HS-27A (cell line): ENCODE measurements around the gene MTMR12.
"Not testable (repeated sequence)": the region's sequence is repeated elsewhere in the genome, so short reads cannot be mapped to it uniquely, and the experiment has no call there.

Experiments
- DNase-seq: peaks from one replicate; pipeline ENCODE4 v3.0.0-alpha.2; 2012; ENCODE audit warnings: low read depth, missing footprints

Gene MTMR12

GRCh38 chr5:32297181-32298058 lies 15.3 kb downstream of the MTMR12 start:
- DNase-seq: no peak

- not testable (repeated sequence) for DNase-seq
Measured at GRCh38 chr5:32295966-32296772, 16.6 kb downstream of the MTMR12 start.

GRCh38 chr5:32291591-32291990 lies 21.1 kb downstream of the MTMR12 start:
- no peak for DNase-seq

GRCh38 chr5:32290922-32291321 lies 21.8 kb downstream of the MTMR12 start:
- DNase-seq: no peak

GRCh38 chr5:32290501-32290900 lies 22.2 kb downstream of the MTMR12 start:
- DNase-seq: not testable (repeated sequence)

- not testable (repeated sequence) for DNase-seq
Measured at GRCh38 chr5:32289986-32290385, 22.8 kb downstream of the MTMR12 start.

- DNase-seq: not testable (repeated sequence)
Measured at GRCh38 chr5:32288135-32288534, 24.6 kb downstream of the MTMR12 start.

GRCh38 chr5:32287525-32287924 lies 25.2 kb downstream of the MTMR12 start:
- DNase-seq: not testable (repeated sequence)

GRCh38 chr5:32285510-32286138 lies 27.1 kb downstream of the MTMR12 start:
- DNase-seq: no peak

GRCh38 chr5:32283539-32284377 lies 29.0 kb downstream of the MTMR12 start:
- no peak for DNase-seq

- DNase-seq: no peak
Measured at GRCh38 chr5:32283061-32283460, 29.7 kb downstream of the MTMR12 start.

- no peak for DNase-seq
Measured at GRCh38 chr5:32282633-32283032, 30.1 kb downstream of the MTMR12 start.

- not testable (repeated sequence) for DNase-seq
Measured at GRCh38 chr5:32281378-32282133, 31.2 kb downstream of the MTMR12 start.

GRCh38 chr5:32280656-32281081 lies 32.1 kb downstream of the MTMR12 start:
- DNase-seq: no peak

- DNase-seq: no peak
Measured at GRCh38 chr5:32279786-32280185, 33.0 kb downstream of the MTMR12 start.

GRCh38 chr5:32279223-32279622 lies 33.5 kb downstream of the MTMR12 start:
- no peak for DNase-seq

GRCh38 chr5:32278406-32278805 lies 34.3 kb downstream of the MTMR12 start:
- DNase-seq: peak; percentile 26

GRCh38 chr5:32277798-32278197 lies 34.9 kb downstream of the MTMR12 start:
- DNase-seq: no peak

- DNase-seq: no peak
Measured at GRCh38 chr5:32276173-32276853, 36.4 kb downstream of the MTMR12 start.

- DNase-seq: no peak
Measured at GRCh38 chr5:32275396-32275741, 37.4 kb downstream of the MTMR12 start.
